GM10266 (cell line): ENCODE results near the gene IST1.
"Not testable (repeated sequence)": the region's sequence is repeated elsewhere in the genome, so short reads cannot be mapped to it uniquely, and the experiment has no call there.

Experiments
- DNase-seq: peaks from one replicate; pipeline ENCODE4 v3.0.0; 2012; ENCODE audit errors: extremely low spot score
- CTCF ChIP-seq: IDR thresholded peaks from 2 replicates; pipeline ENCODE4 v1.5.1; 2012; ENCODE audit warnings: mild to moderate bottlenecking, low read depth; ENCODE audit not compliant: control insufficient read depth, insufficient read depth; ENCODE audit errors: missing control alignments

Gene IST1

GRCh38 chr16:71904239-71904638 is 8.9 kb downstream of the IST1 start:
- TF ChIP-seq CTCF, result no peak
- DNase-seq, result no peak

- DNase-seq, result not testable (repeated sequence)
These were observed 10.4 kb downstream of the IST1 start for GRCh38 chr16:71905765-71906164.

- no peak for TF ChIP-seq CTCF
These were observed 15.8 kb downstream of the IST1 start for GRCh38 chr16:71911121-71911520.

GRCh38 chr16:71912534-71913275 is 17.4 kb downstream of the IST1 start:
- TF ChIP-seq CTCF, result no peak
- DNase-seq, result no peak

More at GRCh38 chr16:71911121-71911520, 15.8 kb downstream of the IST1 start:
- no peak for DNase-seq

GRCh38 chr16:71914802-71915201 is 19.5 kb downstream of the IST1 start:
- no peak for TF ChIP-seq CTCF
- no peak for DNase-seq

- DNase-seq, result no peak
- no peak for TF ChIP-seq CTCF
These were observed 20.0 kb downstream of the IST1 start for GRCh38 chr16:71915350-71915749.

- DNase-seq, result no peak
- no peak for TF ChIP-seq CTCF
These were observed 21.1 kb downstream of the IST1 start for GRCh38 chr16:71916397-71916920.
